Neural crest cell (in vitro differentiated cells): ENCODE data around the gene LAMTOR4. TPM values are rescaled to one million over a fixed set of nuclear protein-coding genes. Genes with fewer than 3 reads are reported as not detected.

Source experiments
- DNase-seq: peaks from one replicate; pipeline ENCODE4 v3.0.0; 2021; ENCODE audit warnings: low read depth, mixed read lengths, low spot score
- H3K27ac Mint-ChIP-seq: one replicate; pipeline ENCODE4 v1.8.0; 2021; ENCODE audit warnings: mild to moderate bottlenecking, mixed read lengths; ENCODE audit not compliant: unreplicated experiment
- H3K27me3 Mint-ChIP-seq: 2 replicates; pipeline ENCODE4 v1.8.0; 2021; ENCODE audit warnings: low read depth, mild to moderate bottlenecking, mixed read lengths
- H3K36me3 Mint-ChIP-seq: 2 replicates; pipeline ENCODE4 v1.8.0; 2021; ENCODE audit warnings: low read depth, mild to moderate bottlenecking, mixed read lengths
- H3K4me1 Mint-ChIP-seq: 2 replicates; pipeline ENCODE4 v1.8.0; 2021; ENCODE audit warnings: mixed read lengths
- H3K4me3 Mint-ChIP-seq: one replicate; pipeline ENCODE4 v1.8.0; 2021; ENCODE audit warnings: mild to moderate bottlenecking, mixed read lengths
- H3K9me3 Mint-ChIP-seq: 2 replicates; pipeline ENCODE4 v1.8.0; 2021; ENCODE audit warnings: mixed read lengths
- total RNA-seq: library from RNA; stranded (reverse); gene quantifications from 2 replicates; pipeline ENCODE4 v1.2.1, GENCODE V29; 2021
- TF ChIP-seq, protein P1 (sequence below): fragments of 200-600 bp; sonication (generic); conservative IDR thresholded peaks from 2 replicates; pipeline ENCODE4 v1.5.0; 2021; ENCODE audit warnings: antibody characterized with exemption, mild to moderate bottlenecking

The LAMTOR4 gene
- total RNA-seq, 1 donor from 2014 or later: 134 TPM

DNA sequence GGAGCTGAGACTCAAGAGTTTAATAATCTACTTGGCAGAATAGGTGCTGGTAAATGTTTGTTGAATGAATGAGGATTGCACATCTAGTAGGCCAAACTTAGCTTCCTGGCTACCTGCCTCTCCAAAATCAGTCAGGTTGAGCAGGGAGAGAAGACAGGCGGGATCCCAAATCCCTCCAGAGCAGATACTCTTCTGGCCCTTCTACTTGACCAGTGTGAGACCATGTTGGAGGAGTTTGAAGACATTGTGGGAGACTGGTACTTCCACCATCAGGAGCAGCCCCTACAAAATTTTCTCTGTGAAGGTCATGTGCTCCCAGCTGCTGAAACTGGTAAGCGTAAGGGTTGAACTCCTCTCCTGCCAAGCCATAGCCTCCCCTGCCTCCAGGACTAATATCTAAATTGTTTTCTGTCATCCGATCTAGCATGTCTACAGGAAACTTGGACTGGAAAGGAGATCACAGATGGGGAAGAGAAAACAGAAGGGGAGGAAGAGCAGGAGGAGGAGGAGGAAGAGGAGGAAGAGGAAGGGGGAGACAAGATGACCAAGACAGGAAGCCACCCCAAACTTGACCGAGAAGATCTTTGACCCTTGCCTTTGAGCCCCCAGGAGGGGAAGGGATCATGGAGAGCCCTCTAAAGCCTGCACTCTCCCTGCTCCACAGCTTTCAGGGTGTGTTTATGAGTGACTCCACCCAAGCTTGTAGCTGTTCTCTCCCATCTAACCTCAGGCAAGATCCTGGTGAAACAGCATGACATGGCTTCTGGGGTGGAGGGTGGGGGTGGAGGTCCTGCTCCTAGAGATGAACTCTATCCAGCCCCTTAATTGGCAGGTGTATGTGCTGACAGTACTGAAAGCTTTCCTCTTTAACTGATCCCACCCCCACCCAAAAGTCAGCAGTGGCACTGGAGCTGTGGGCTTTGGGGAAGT is 24.2 kb upstream of the LAMTOR4 start:
- no peak for DNase-seq
- no peak overlapping the region for H3K27ac Mint-ChIP-seq

DNA sequence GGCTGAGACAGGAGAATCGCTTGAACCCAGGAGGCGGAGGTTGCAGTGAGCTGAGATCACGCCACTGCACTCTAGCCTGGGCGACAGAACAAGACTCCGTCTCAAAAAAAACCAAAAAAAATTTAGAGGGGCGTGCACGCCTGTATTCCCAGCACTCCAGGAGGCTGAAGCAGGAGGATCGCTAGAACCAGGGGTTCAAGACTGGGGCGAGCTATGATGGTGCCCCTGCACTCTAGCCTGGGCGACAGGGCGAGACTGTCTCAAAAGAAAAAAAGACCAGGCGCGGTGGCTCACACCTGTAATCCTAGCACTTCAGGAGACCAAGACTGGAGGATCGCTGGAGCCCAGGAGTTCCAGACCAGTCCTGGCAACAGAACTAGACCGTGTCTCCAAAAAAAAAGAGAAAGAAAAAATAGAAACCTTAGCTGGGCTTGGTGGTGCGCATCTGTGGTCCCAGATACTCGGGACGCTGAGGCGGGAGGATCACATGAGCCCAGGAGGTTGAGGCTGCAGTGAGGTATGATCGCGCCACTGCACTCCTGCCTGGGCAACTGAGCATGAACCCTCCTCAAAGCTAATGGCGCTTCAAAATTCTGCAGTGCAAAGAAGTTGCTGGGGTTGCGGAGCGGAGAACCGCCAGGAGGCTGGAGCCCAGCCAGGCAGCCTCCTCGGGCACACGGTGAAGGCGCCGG is 22.3 kb upstream of the LAMTOR4 start:
- peaks cover 32% of the 10 kb centered on the region for H3K4me1 Mint-ChIP-seq
- peaks cover 13% of the 10 kb centered on the region for H3K27me3 Mint-ChIP-seq
- H3K9me3 Mint-ChIP-seq: no peaks in the 10 kb centered on the region
- H3K4me3 Mint-ChIP-seq: peak overlapping the region; percentile 100
- H3K36me3 Mint-ChIP-seq: no peaks in the 10 kb centered on the region
- TF ChIP-seq, protein P1, sequence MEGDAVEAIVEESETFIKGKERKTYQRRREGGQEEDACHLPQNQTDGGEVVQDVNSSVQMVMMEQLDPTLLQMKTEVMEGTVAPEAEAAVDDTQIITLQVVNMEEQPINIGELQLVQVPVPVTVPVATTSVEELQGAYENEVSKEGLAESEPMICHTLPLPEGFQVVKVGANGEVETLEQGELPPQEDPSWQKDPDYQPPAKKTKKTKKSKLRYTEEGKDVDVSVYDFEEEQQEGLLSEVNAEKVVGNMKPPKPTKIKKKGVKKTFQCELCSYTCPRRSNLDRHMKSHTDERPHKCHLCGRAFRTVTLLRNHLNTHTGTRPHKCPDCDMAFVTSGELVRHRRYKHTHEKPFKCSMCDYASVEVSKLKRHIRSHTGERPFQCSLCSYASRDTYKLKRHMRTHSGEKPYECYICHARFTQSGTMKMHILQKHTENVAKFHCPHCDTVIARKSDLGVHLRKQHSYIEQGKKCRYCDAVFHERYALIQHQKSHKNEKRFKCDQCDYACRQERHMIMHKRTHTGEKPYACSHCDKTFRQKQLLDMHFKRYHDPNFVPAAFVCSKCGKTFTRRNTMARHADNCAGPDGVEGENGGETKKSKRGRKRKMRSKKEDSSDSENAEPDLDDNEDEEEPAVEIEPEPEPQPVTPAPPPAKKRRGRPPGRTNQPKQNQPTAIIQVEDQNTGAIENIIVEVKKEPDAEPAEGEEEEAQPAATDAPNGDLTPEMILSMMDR: peak; percentile 22
- no peak for DNase-seq
- peak overlapping the region; percentile 100 for H3K27ac Mint-ChIP-seq

More for the DNA sequence above, 24.2 kb upstream of the LAMTOR4 start:
- Mint-ChIP-seq H3K4me3 (peak overlapping the region; percentile 100), H3K4me1 (peaks cover 44% of the 10 kb centered on the region), H3K27me3 (peaks cover 12% of the 10 kb centered on the region), H3K9me3 (no peaks in the 10 kb centered on the region), H3K36me3 (no peaks in the 10 kb centered on the region)
- TF ChIP-seq, protein P1: no peak

DNA sequence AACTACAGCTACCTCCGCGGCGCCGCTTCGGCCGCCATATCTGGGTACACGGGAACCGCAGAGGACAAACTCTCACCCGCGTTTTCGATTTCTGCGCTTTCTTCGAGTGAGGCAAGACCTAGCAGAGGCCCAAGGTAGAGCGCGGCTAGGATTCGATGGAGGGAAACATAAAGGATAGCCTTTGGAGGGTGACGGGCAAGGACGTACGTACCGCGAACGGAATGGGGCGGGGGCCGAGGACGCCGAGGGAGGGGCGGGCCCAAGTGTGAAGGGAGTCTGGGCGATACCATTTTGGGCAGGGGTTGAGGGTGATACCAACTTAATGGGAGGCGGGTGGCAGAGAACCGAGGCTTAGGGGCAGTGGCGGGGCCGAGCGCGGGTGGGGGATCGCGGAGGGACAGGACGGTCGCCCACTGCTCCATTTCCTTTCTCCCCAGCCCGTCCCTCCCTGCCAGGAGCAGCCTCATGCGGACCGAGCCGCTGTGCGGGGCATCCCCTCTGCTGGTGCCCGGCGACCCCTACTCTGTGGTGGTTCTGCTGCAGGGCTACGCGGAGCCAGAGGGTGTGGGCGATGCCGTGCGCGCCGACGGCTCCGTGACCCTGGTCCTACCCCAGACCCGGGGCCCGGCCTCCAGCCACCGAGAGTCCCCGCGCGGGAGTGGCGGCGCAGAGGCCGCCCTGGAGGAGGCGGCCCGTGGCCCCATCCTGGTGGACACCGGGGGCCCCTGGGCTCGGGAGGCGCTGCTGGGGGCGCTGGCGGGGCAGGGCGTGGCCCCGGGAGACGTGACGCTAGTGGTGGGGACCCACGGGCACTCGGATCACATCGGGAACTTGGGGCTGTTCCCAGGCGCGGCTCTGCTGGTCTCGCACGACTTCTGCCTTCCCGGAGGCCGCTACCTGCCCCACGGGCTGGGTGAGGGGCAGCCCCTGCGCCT is 21.5 kb upstream of the LAMTOR4 start, which contains the start of gene MBLAC1:
Gene MBLAC1 (plus strand): TSS at position 37 of the 935 bp plus-strand sequence. CDS start 429 bp downstream, at position 466.
- Mint-ChIP-seq H3K4me1 (peaks cover 29% of the 10 kb centered on the region), H3K27ac (peak within 1 kb of the TSS; percentile 100), H3K4me3 (peak within 1 kb of the TSS; percentile 100), H3K27me3 (peaks cover 13% of the 10 kb centered on the region), H3K9me3 (no peaks in the 10 kb centered on the region), H3K36me3 (no peaks in the 10 kb centered on the region)
- TF ChIP-seq, protein P1: peak; percentile 13
- peak; percentile 96 for DNase-seq

DNA sequence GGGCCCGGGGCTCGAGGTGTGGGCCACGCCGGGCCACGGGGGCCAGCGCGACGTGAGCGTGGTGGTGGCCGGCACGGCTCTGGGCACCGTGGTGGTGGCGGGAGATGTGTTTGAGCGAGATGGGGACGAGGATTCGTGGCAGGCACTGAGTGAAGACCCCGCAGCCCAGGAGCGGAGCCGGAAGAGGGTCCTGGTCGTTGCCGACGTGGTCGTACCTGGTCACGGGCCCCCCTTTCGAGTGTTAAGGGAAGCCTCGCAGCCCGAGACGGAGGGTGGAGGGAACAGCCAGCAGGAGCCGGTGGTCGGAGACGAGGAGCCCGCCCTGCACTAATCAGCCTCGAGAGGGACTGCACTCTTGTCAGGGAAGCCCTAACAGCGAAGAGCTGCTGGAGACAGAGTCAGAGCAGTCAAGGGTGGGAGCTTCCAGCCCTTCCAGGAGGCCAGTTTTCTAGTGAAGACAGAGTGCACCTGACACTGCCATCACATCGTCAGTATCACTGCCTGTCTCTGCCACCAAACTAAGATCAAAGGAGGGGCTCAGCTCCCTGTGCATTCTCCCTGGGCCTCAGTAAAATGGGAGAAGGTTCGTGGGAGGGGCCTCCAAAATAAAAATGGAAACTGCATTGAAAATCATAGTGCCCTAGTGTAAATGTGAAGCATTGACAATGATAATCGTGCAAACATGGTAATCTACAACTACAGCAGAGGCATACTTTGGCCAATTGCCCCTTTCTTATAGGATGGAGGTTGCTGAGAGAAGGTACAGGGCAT is 20.7 kb upstream of the LAMTOR4 start:
- TF ChIP-seq, protein P1: no peak
- peaks cover 29% of the 10 kb centered on the region for H3K4me1 Mint-ChIP-seq
- no peaks in the 10 kb centered on the region for H3K36me3 Mint-ChIP-seq
- peaks cover 13% of the 10 kb centered on the region for H3K27me3 Mint-ChIP-seq
- no peaks in the 10 kb centered on the region for H3K9me3 Mint-ChIP-seq
- H3K4me3 Mint-ChIP-seq: peak overlapping the region; percentile 88
- no peak overlapping the region for H3K27ac Mint-ChIP-seq
- peak; percentile 26 for DNase-seq
